A673 (cell line): ENCODE results near the gene GTF3C1.

Experiments
- CTCF ChIP-seq: fragments of 300-800, 200-600 bp; sonication (generic); conservative IDR thresholded peaks from 2 replicates; pipeline ENCODE4 v1.5.1; 2017; ENCODE audit warnings: low read depth, mild to moderate bottlenecking, antibody characterized with exemption, low read length, moderate library complexity, mixed read lengths
- EZH2 ChIP-seq: fragments of 200-600 bp; sonication (generic); IDR thresholded peaks from 2 replicates; pipeline ENCODE4 v1.6.1; 2017; ENCODE audit warnings: borderline replicate concordance, low read depth, mild to moderate bottlenecking, mixed read lengths, antibody characterized with exemption, low read length; ENCODE audit not compliant: poor library complexity, severe bottlenecking

- no peak for TF ChIP-seq CTCF
- no peak for TF ChIP-seq EZH2
These were observed 38.3 kb upstream of the GTF3C1 start for GRCh38 chr16:27588057-27588456.
